ENCODE data around the gene B4GALT1. TPM values are rescaled to one million over a fixed set of nuclear protein-coding genes. Genes with fewer than 3 reads are reported as not detected.

Gene B4GALT1
- total and polyA plus RNA-seq, 2 of the 8 experiments (the other 6 are each of a cell fraction or from before 2014, with no cell fraction given): 12.8 to 18.2 TPM

- Histone ChIP-seq H3K36me3 (ENCODE audit: control insufficient read depth in 2 of 4, insufficient read depth in 4 of 4, low read length in 3 of 4) (no peaks in the 10 kb centered on the region), H2BK12ac (ENCODE audit: low read depth, low read length) (no peak overlapping the region), H3K27ac (ENCODE audit: low read depth, low read length) (no peak overlapping the region), H3K9me3 (ENCODE audit: insufficient read depth in 2 of 2, low read depth in 1 of 2, low read length in 1 of 2) (no peaks in the 10 kb centered on the region), H2BK5ac (ENCODE audit: low read depth, low read length) (no peak overlapping the region), H3K9ac (replicated peaks in 1 of 4; ENCODE audit: extremely low read depth in 1 of 4, low read depth in 3 of 4, low read length in 3 of 4) (no peak overlapping the region), H3K79me2 (ENCODE audit: control insufficient read depth in 1 of 2, insufficient read depth in 2 of 2, low read length in 2 of 2) (no peaks in the 10 kb centered on the region), H4K5ac (ENCODE audit: insufficient read length, low read depth, low read length) (no peak overlapping the region), H2BK15ac (ENCODE audit: low read length) (no peak overlapping the region), H3K14ac (ENCODE audit: insufficient read length) (no peak overlapping the region), H3K18ac (ENCODE audit: extremely low read depth, low read length) (no peak overlapping the region), H3K4me1 (replicated peaks in 1 of 4; ENCODE audit: control insufficient read depth in 3 of 4, insufficient read depth in 4 of 4, low read length in 3 of 4) (no peaks in the 10 kb centered on the region), H3K4me2 (ENCODE audit: insufficient read depth in 1 of 2, low read depth in 2 of 2, low read length in 2 of 2) (no peak overlapping the region), H4K8ac (ENCODE audit: extremely low read depth, insufficient read depth, low read length) (no peak overlapping the region), H3K27me3 (replicated peaks in 1 of 4; ENCODE audit: control insufficient read depth in 3 of 4, extremely low read depth in 1 of 4, insufficient read depth in 3 of 4, low read length in 3 of 4) (no peaks in the 10 kb centered on the region; a peak in 1 of 7 replicates), H3K79me1 (ENCODE audit: low read depth, low read length) (no peaks in the 10 kb centered on the region), H3K23ac (ENCODE audit: insufficient read length) (no peak overlapping the region), H2AK5ac (ENCODE audit: low read depth, low read length) (no peak overlapping the region), H3K4ac (replicated peaks; ENCODE audit: insufficient read length, low read depth, low read length) (no peak overlapping the region), H2BK120ac (replicated peaks; ENCODE audit: low read depth, low read length) (no peak overlapping the region), H3K4me3 (ENCODE audit: extremely low read depth in 1 of 4, insufficient read depth in 2 of 4, low read depth in 3 of 4, low read length in 4 of 4) (no peak overlapping the region), H3K23me2 (ENCODE audit: low read depth, low read length) (peaks cover 1% of the 10 kb centered on the region; the same call in 1 of the 2 replicates), H2AFZ (ENCODE audit: low read length) (no peak overlapping the region), H4K91ac (replicated peaks; ENCODE audit: insufficient read length, low read length) (no peak overlapping the region), H2BK20ac (ENCODE audit: low read length) (no peak overlapping the region), H4K20me1 (replicated peaks in 1 of 2; ENCODE audit: control insufficient read depth in 1 of 2, insufficient read depth in 2 of 2, low read length in 2 of 2) (no peaks in the 10 kb centered on the region), H3K56ac (replicated peaks; ENCODE audit: insufficient read length, low read depth, low read length) (no peak overlapping the region)
- POLR2A ChIA-PET (ENCODE audit: partially characterized antibody): interaction anchor here (1.0 kb wide), 1 partner anchor 152 kb away, joined by 4 read pairs; the partner anchor contains the start of gene DNAJA1
- no peak for FAIRE-seq
- CTCF ChIA-PET (ENCODE audit: partially characterized antibody): interaction anchor here (0.7 to 1.1 kb wide), 2 partner anchors 12 to 49 kb away, joined by 3 to 4 read pairs; no protein-coding TSS in a partner anchor
- WGBS, 2 experiments (ENCODE audit: extremely low coverage in 1 of 2, insufficient coverage in 1 of 2, insufficient read length in 1 of 2, insufficient replicate concordance in 2 of 2, low coverage in 1 of 2, low lambda C conversion rate in 2 of 2, missing lambda C conversion rate in 1 of 2): 89% methylated on average over 4 of the region's 4 CpGs; no CpG with 5 or more reads in 1 of the 2 experiments
- no peak for TF ChIP-seq YY1 (IDR thresholded peaks at IDR 0.05; ENCODE audit: low read depth, low read length)
- no peak for TF ChIP-seq RFX5 (IDR thresholded peaks at IDR 0.05; ENCODE audit: borderline replicate concordance, low read depth, low read length)
- DNase-seq (ENCODE audit: low read depth in 1 of 2, low spot score in 2 of 2): no peak
These were observed 9.9 kb upstream of the B4GALT1 start for GRCh38 chr9:33177086-33177485.
